MCF 10A (cell line): Measurements from ENCODE around the gene SMYD3. TPM values are rescaled to one million over a fixed set of nuclear protein-coding genes. Genes with fewer than 3 reads are reported as not detected.

Experiments used
- BruUV-seq: library from RNA; stranded (reverse); fragments of 400-500 nt; replicated peaks from 2 replicates; lab custom pipeline; 2021; lab: Mats Ljungman, UMichigan
- CTCF ChIA-PET: fragments of 300-600 bp; sonication (Branson Sonifier 250); formaldehyde crosslinking; extraction: SDS; loops from one replicate; lab custom pipeline; 2021; ENCODE audit warnings: antibody characterized with exemption, inconsistent platforms; lab: Yijun Ruan, JAX
- POLR2A ChIA-PET: fragments of 300-600, 350-650 bp; sonication (Branson Sonifier 250); formaldehyde crosslinking; extraction: SDS; loops from one replicate; lab custom pipeline; 2020; ENCODE audit warnings: antibody characterized with exemption, inconsistent platforms; lab: Yijun Ruan, JAX
- DNase-seq: peaks from one replicate; pipeline ENCODE4 v3.0.0-alpha.2; 2018; ENCODE audit not compliant: unreplicated experiment
- H3K27ac Mint-ChIP-seq: one replicate; pipeline ENCODE4 v1.8.0; 2022; ENCODE audit warnings: mild to moderate bottlenecking, low read depth, mixed read lengths; ENCODE audit not compliant: unreplicated experiment
- H3K27me3 Mint-ChIP-seq: one replicate; pipeline ENCODE4 v1.8.0; 2022; ENCODE audit warnings: mixed read lengths; ENCODE audit not compliant: insufficient read depth, unreplicated experiment
- H3K36me3 Mint-ChIP-seq: one replicate; pipeline ENCODE4 v1.8.0; 2022; ENCODE audit warnings: mild to moderate bottlenecking, moderate library complexity, mixed read lengths; ENCODE audit not compliant: insufficient read depth, unreplicated experiment
- H3K4me1 Mint-ChIP-seq: one replicate; pipeline ENCODE4 v1.8.0; 2022; ENCODE audit warnings: mixed read lengths; ENCODE audit not compliant: insufficient read depth, unreplicated experiment
- H3K4me3 Mint-ChIP-seq: one replicate; pipeline ENCODE4 v1.8.0; 2022; ENCODE audit warnings: mild to moderate bottlenecking, moderate library complexity, mixed read lengths; ENCODE audit not compliant: unreplicated experiment
- H3K9me3 Mint-ChIP-seq: one replicate; pipeline ENCODE4 v1.8.0; 2022; ENCODE audit warnings: mixed read lengths; ENCODE audit not compliant: unreplicated experiment
- CTCF ChIP-seq: fragments of 200-600 bp; IDR thresholded peaks from one replicate; pipeline ENCODE4 v1.8.0; 2022; ENCODE audit warnings: antibody characterized with exemption, mild to moderate bottlenecking; ENCODE audit not compliant: unreplicated experiment
- intact Hi-C: fragments of 100-400 bp; cut with micrococcal nuclease; formaldehyde crosslinking; loops from 2 replicates; pipeline ENCODE4 v1.14.1; 2022
- total RNA-seq: library from RNA; stranded (reverse); gene quantifications from 2 replicates; pipeline ENCODE4 v1.2.3, GENCODE V29; 2022

The SMYD3 gene
- total RNA-seq, 1 experiment from 2014 or later = 26.9 TPM

GRCh38 chr1:246470585-246470984 lies 36.5 kb downstream of the SMYD3 start:
- no peaks in the 10 kb centered on the region for H3K36me3 Mint-ChIP-seq
- POLR2A ChIA-PET = interaction anchor here (1.0 to 1.5 kb wide), 2 partner anchors 12 to 16 kb away, joined by 3 read pairs; no protein-coding TSS in a partner anchor
- BruUV-seq = no TSS peak
- no peak for DNase-seq
- no peaks in the 10 kb centered on the region for H3K9me3 Mint-ChIP-seq
- H3K27ac Mint-ChIP-seq = no peak overlapping the region
- TF ChIP-seq CTCF = no peak
- no peaks in the 10 kb centered on the region for H3K27me3 Mint-ChIP-seq
- intact Hi-C loops = no loop called here
- H3K4me3 Mint-ChIP-seq = no peak overlapping the region
- H3K4me1 Mint-ChIP-seq = no peaks in the 10 kb centered on the region
- CTCF ChIA-PET = interaction anchor here (0.6 to 1.0 kb wide), 2 partner anchors 20 to 1867 kb away, joined by 3 to 4 read pairs; no protein-coding TSS in a partner anchor

- peaks cover 7% of the 10 kb centered on the region for H3K4me1 Mint-ChIP-seq
- BruUV-seq = no TSS peak
- intact Hi-C loops = no loop called here
- no peaks in the 10 kb centered on the region for H3K27me3 Mint-ChIP-seq
- ChIA-PET POLR2A (no interaction called here), CTCF (interaction anchor here (0.7 to 8.0 kb wide), 8 partner anchors 10 to 1310 kb away, joined by 3 to 79 read pairs (median 4); no protein-coding TSS in a partner anchor)
- no peak overlapping the region for H3K4me3 Mint-ChIP-seq
- no peak for DNase-seq
- H3K36me3 Mint-ChIP-seq = no peaks in the 10 kb centered on the region
- H3K27ac Mint-ChIP-seq = no peak overlapping the region
- TF ChIP-seq CTCF = no peak
- no peaks in the 10 kb centered on the region for H3K9me3 Mint-ChIP-seq
Measured at GRCh38 chr1:246462986-246463385, 44.1 kb downstream of the SMYD3 start.

GRCh38 chr1:246460406-246460805 lies 46.7 kb downstream of the SMYD3 start:
- peaks cover 13% of the 10 kb centered on the region for H3K4me1 Mint-ChIP-seq
- DNase-seq = no peak
- ChIA-PET POLR2A (interaction anchor here (1.0 to 1.7 kb wide), 5 partner anchors 15 to 1308 kb away, joined by 3 to 7 read pairs (median 4); no protein-coding TSS in a partner anchor), CTCF (interaction anchor here (0.6 to 8.0 kb wide), 7 partner anchors 10 to 1381 kb away, joined by 3 to 79 read pairs (median 4); no protein-coding TSS in a partner anchor)
- H3K27me3 Mint-ChIP-seq = no peaks in the 10 kb centered on the region
- no peak overlapping the region for H3K4me3 Mint-ChIP-seq
- TF ChIP-seq CTCF = no peak
- no peaks in the 10 kb centered on the region for H3K9me3 Mint-ChIP-seq
- intact Hi-C loops = no loop called here
- no peaks in the 10 kb centered on the region for H3K36me3 Mint-ChIP-seq
- no TSS peak for BruUV-seq
- H3K27ac Mint-ChIP-seq = no peak overlapping the region

- H3K27me3 Mint-ChIP-seq = no peaks in the 10 kb centered on the region
Measured at GRCh38 chr1:246459221-246459620, 47.9 kb downstream of the SMYD3 start.

More at GRCh38 chr1:246459221-246459620, 47.9 kb downstream of the SMYD3 start:
- peaks cover 13% of the 10 kb centered on the region for H3K4me1 Mint-ChIP-seq
- H3K27ac Mint-ChIP-seq = no peak overlapping the region
- ChIA-PET POLR2A (interaction anchor here (0.7 kb wide), 1 partner anchor 431 kb away, joined by 3 read pairs; no protein-coding TSS in a partner anchor), CTCF (interaction anchor here (0.6 to 1.7 kb wide), 4 partner anchors 16 to 448 kb away, joined by 3 to 8 read pairs (median 3); no protein-coding TSS in a partner anchor)
- intact Hi-C loops = no loop called here
- no peak overlapping the region for H3K4me3 Mint-ChIP-seq
- H3K9me3 Mint-ChIP-seq = no peaks in the 10 kb centered on the region
- no peak for DNase-seq
- no peaks in the 10 kb centered on the region for H3K36me3 Mint-ChIP-seq
- no TSS peak for BruUV-seq
- no peak for TF ChIP-seq CTCF
